Stimulated activated CD4-positive, alpha-beta T cell treated with anti-CD3 and anti-CD28 coated beads, Interleukin-1b, Interleukin-23, amount 100 ng/mL, for 4 hours (primary cell): Measurements from ENCODE around the gene CDK1.

Experiments used
- DNase-seq, 2 donors: peaks; one replicate each; pipeline ENCODE4 v3.0.0-alpha.2; 2020; ENCODE audit warnings: low read depth in 2 of 2

Gene CDK1

DNA sequence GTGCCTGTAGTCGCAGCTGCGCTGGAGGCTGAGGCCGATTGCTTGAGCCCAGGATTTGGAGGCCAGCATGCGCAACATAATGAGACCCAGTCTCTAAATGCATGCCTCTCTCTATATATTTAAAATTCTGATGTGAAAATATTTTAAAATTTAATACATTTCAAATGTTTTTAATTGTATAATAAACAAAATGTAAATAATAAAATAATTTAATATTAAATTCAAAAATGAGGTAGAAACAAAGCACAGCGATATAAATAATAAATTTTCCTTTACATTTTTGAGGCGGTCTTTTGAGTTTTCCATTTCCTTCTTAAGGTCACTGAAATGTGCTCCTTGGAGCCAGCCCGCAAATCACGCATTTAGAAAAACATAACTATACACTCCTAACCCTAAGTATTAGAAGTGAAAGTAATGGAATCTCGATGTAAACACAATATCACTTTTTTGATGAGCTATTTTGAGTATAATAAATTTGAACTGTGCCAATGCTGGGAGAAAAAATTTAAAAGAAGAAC lies 523 bp upstream of the CDK1 start:
- no peak for DNase-seq

DNA sequence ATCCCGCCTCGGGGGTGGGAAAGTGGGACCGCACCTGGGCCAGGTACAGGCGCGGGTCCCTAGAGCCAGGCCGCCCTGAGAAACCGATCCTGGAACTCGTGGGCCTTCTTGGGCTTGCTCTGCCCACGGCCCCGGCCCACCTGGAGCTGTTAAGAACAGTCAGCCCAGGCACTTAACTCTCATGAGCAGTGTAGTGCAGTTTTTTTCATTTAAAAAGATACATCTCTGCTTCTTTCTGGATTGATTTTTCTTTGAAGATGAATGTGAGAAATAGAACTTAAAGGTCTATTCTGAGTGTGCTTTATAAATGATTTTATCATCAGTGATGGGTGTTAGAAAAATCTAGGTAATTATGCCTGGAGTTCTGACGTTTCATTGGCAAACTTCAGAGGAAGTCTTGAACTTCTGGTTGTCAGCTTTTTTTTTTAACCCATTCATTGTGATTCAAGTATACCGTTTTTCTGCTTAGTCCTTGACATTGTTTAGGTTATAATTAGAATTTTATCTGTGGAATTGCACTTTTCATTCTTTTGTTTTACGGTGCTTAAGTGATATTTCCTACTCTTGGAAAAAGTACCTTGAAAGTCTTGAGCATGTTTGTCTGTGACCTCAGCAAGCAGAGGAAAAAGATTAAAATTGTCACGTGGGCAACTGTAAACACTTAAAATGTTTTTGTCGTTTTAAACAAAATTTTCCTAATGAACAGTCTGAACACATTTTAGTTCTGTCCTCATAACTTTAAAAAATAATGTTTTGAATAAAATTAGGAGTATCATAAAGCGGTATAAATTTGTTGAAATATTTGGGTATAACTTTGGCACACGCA lies 906 bp downstream of the CDK1 start:
- no peak for DNase-seq

DNA sequence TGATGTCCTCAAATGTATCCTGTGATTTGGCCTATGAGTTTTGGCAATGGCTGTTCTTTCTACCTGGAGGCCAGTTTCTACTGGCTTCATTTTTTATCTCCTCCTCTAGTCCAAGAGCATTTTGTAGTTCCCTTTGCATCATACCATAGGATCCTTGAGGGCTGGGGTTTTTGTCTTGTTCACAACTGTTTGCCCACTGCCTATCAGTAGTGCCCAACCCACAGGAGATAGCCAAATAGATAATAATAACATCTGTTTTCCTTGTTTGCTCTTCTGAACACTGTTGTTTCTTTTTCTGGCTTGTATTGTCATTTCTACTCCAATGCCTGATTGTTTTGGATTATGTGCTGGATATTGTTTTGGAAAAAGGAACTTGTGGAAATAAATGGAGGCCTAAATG lies 3.4 kb downstream of the CDK1 start:
- DNase-seq: no peak

DNA sequence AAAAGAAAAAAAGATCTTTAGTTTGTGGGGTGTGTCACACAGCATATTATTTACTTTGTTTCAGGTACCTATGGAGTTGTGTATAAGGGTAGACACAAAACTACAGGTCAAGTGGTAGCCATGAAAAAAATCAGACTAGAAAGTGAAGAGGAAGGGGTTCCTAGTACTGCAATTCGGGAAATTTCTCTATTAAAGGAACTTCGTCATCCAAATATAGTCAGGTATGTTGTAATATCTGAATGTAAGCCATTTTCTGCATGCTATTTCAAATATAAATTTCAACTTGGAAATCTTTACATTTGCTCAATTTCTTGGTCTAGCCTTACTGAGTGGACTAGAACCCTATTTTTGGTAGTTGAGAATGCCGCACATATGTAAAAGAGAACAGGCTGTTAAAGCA lies 6.4 kb downstream of the CDK1 start:
- no peak for DNase-seq

DNA sequence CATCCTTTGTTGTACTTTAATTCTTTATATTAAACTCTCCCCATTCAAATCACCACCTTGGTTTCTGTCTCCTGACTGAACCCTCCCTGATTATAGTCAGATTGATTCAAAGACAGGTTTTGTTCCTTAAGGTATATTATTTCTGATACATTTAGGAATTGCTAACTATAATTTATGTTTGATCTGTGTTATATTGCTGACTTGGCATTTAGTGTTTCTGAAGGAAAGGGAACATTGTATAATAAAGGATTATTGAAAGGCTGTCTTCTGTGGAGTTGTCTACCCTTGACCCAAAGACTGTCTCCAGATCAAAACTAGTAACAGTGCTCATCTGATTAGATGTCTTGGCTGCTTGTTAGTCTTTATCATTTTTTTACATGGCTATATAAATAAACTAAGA lies 10.3 kb downstream of the CDK1 start:
- DNase-seq: no peak

DNA sequence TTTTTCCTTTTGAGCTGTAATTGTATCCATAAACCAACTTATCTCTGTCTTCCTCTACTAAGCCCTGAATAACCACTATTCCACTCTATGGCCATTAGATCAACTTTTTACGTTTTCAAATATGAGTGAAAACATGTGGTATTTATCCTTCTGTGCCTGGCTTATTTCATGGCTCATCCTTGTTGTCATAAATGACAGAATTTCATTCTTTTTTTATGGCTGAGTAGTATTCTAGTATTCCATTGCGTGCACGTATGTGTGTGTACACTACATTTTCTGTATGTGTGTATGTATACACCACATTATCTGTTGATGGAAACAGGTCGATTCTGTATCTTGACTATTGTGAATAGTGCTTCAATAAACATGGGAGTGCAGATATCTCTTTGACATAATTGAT lies 11.1 kb downstream of the CDK1 start:
- no peak for DNase-seq

DNA sequence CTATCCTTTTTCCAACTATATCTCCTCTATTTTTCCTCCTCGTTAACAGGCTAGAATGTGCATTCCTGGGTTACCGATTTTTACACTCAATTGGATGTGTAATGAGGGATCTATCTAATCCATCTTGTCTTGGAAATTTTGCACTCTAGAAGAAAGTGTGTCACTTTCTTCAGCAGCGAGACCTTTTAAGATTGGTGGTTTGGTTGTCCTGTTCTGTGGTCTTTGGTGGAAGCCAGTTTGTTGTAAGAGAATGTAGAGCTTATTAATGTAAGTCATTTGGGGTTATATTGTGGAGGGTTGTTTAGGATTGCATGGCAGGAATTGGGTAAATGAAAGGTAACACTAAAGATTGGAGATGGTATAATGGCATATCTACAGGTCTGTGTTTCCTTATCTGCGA lies 16.7 kb downstream of the CDK1 start:
- DNase-seq: no peak

DNA sequence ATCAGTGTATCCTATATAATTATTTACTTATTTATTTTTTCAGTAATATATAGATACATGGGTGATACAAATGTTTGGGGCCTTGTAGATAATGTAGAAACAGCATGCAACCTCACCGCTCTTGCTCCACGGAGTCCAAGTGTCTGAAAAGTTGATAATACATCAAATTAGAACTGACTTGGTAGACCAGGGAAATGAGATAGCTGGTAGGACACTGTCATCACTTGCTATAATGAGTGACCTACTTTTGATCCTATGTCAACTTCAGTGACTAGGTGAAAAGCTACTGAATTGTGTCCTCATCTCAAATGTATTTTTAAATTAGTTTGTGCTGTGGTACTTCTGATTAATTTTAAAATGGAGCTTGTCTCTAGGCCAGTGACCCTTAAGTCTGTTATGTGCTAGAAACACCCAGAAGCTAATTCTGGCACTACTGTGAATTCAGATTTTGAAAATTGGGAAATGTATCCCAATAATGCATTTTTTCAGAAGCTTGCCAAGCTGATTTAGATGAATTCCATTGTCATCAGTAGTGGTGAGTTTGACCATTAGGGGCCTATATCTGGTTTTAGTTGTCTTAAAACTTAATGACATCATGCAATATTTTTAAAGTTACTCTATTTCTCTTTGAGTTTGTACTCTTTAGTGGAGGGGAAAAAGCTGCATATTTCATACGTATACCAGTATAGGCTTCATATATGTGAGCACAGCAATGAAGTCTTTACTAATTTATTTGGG lies 17.4 kb downstream of the CDK1 start:
- DNase-seq: no peak

DNA sequence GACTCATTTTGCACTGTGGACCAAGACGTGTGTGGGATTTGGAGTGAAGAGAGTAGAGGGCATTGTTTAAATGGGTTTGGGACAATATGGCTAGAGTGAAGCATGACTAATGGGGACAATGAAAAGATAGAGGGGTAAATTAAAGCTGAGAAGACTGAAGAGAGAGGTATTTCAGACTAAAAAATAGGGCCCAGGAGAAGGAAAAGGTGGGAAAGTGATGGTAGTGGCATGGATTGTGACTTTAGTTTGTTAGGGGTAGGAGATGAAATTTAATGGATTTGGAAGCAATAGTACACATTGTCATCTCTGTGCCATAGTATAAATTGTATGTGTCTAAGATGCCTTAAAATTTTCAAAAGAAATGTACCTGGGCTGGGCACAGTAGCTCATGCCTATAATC lies 18.2 kb downstream of the CDK1 start:
- no peak for DNase-seq

DNA sequence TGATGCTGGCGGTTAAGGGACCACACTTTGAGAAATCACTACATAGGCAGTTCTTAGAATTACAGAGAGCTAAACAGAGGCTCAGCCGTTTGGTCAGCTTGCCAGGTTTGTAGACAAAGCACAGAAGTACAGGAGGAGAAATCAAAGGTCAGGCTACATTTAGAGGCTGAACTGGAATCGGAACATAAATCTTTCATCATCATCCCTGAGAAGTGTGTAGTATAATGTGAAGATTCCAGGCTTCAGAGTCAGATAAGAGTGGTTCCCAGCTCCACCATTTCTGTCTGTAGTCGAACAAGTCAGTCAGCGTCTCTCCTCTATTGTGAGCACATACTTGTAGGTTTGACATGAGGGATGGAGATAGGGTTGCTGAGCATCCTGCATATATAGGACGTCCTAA lies 18.9 kb downstream of the CDK1 start:
- no peak for DNase-seq

DNA sequence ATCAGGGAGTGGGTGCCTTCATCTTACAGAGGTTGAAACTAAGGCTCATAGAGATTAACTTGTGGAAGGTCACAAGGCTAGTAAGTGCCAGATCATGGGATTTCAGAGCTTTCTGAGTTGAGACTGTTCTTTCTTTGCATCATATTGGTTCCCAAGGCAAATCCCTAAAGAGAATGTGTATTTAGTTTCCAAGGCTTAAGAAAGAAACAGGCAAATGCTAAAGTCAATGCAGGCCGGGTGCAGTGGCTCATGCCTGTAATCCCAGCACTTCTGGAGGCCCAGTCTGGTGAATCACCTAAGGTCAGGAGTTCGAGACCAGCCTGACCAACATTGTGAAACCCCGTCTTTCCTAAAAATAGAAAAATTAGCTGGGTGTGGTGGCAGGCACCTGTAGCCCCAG lies 19.8 kb downstream of the CDK1 start:
- DNase-seq: no peak

DNA sequence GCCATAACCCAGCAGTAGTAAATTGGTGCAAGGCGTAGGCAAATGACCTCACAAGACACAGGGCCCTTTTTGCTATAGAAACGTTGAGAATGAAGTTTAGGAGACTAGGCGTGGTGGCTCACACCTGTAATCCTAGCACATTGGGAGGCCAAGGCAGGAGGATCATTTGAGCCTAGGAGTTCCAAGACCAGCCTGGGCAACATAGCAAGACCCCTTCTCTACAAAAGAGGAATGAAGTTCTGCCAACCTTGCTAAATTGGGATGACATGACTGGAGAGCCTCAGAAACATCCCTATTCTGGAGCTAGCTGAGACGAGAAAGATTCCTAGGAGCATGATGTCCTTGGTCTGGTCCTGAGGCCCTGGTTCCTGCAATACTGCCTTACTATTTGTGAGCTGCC lies 20.6 kb downstream of the CDK1 start:
- DNase-seq: no peak

DNA sequence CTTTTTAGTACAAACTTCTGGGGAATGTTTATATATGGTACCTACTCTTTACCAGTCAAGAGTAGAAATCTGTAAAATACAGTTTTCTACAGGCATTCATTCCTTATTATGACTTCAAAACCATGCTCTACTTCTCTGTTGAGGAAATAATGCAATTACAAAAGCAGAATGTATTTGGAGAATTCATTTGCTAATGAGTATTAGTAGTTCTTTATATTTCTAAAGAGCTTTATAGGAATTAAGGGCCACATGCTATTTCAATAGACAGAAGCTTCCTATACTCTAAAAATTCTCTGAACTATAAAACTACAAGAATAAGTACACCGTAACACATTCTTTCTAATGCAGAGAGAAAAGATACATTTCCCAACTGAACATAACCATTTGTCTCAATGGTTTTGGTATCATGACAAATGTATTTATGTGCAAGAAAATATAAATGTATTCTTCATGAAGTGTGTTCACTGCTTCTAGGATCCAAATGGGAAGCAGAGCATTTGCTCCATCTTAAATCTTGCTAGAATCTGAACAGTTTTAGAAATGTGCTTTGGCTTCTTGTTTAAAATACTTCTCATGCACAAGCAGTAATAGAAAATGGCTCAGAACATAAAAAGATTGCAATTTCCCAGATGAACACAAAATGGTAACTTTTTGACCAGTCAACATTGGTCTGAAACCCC lies 21.8 kb downstream of the CDK1 start:
- DNase-seq: no peak

DNA sequence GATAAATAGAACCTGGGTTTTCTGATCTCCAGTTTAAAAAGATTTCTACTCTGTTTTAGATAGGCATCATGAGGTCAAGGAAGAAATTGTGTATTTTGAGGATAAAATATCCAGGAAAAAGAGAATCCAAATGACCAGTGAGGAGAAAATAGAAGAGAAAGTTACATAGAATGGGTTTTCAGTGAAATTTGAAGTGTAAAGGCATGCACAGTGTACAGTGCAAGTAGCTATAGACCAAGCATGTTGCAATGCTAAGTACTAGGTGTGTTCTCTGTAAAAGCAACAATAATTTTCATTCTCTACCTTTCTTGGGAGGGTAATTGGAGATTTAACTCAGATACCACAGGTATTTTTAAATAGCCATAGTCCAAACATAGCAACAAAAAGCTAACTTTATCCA lies 22.6 kb downstream of the CDK1 start:
- DNase-seq: no peak

DNA sequence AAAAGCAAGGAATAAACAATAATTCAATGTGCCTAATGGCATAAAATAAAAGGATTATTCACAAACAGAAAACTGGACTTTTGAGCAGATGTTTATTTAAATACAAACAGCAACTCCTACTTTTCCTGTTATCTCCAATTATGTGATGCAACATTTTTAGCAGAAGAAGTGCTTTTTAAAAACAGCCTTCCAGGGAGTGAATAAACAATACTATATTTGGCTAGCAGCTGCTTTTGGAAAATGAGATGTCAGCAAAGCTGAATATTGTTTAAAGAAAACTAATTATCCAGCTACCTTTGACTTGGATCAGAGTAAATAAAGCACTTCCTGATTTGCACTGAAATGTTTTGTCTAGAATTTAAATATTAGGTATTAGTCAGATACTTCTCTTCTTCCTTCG lies 23.2 kb downstream of the CDK1 start:
- DNase-seq: no peak

DNA sequence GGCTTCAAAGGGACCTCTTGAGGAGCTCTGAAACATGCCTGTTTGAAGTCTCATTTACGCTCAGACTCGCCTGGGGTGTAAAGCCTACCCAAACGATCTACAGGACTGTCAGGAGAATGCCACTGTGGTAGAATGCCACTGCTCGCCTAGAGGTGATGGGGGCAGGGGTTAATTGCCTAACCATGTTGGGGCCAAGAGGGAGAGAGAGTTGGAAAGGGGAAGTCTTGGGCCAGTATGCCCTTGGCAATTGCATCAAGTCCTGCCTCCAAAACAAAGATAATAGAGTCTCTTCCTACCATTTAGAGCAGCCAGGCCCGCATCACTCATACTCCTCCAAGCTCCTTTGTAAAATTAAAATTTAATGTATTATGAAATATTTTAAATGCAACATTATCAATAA lies 25.2 kb downstream of the CDK1 start:
- DNase-seq: no peak

DNA sequence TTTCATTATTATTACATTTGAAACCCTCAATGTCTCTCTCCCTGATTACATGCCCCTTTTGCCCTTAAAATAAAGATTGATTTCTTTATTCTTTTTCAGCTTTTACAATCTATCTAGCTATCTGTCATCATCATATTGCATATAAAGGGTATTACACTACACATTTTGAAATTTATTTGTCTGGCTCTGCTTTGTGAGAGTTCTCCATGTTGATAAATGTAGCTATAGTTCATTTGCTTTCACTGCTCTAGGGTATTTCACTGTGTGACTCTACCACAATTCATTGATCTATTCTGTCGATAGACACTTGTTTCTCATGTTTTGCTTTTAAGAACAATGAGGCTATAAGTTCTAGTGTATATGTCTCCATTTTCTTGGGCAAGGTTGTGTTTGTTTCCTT lies 25.6 kb downstream of the CDK1 start:
- no peak for DNase-seq

DNA sequence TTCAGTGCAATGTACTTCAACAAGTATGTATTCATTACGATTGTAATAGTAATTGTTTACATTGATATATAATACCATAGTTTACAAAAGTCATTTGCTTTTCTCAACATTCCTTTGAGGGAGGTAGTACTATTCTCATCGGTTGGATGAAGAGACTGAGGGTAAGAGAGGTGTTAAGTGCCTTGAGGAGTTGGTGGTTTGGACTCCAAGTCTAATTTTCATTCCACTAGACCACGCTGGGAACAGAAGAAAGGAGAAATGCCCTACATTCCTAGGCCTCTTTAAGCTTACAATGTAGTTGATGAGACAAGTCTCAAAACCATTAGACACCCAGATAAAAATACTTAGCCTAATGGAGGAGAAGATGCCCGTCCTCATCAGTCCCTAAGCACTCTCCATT lies 28.6 kb downstream of the CDK1 start:
- DNase-seq: no peak

DNA sequence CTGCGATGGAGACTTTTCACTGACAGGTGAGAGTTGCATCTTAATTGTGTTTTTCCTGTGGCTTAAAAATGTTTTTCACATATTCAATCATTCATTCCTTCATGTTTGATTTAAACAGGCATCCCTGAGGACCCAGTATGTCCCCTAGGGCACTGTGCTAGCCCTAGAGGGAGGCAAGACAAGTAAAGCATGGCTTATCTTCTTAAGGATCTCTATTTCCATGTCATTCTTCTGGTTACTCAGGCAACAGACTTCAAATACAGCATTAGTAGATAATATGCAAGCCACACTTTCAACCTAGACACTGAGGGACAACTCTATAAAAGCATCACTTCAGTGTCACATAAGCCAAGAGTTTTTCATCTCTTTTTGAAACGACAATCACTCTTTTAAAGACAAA lies 29.2 kb downstream of the CDK1 start:
- DNase-seq: no peak

DNA sequence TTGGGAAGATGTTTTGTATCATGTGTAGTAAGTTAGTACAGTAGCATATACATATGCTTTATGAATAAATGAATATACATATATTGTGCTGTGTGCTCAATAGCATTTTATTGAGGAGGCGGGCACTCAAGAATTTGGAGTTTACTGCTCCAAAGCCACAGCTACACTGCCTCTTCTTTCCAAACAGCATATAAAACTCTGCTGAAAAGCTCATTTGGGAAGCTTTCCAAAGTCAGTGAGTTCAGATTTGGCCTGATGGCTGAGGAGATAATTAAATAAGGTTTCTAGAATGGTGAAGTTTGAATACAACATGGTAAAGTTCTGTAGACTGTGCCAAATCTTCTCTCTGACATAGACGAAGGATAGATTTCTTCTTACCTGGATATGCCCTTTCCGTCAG lies 29.8 kb downstream of the CDK1 start:
- DNase-seq: no peak

DNA sequence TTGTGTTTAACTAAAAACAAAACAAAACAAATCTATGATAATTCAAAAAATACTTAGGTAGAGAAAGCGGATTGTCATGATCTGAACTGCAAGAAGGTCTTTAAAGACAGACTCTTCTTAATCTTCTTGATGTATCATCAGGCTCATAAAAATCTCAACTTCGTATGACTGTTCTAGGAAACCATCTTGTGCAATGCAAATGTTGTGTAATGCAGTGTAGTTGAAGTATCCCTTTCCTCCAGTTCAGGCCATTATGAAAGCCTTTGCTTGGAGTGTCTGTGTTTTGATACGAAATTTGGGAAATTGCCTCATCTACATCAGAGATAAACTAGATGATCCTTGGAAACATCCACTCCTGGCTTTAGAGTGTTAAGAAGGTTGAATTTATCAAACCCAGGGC lies 30.9 kb downstream of the CDK1 start:
- DNase-seq: no peak

DNA sequence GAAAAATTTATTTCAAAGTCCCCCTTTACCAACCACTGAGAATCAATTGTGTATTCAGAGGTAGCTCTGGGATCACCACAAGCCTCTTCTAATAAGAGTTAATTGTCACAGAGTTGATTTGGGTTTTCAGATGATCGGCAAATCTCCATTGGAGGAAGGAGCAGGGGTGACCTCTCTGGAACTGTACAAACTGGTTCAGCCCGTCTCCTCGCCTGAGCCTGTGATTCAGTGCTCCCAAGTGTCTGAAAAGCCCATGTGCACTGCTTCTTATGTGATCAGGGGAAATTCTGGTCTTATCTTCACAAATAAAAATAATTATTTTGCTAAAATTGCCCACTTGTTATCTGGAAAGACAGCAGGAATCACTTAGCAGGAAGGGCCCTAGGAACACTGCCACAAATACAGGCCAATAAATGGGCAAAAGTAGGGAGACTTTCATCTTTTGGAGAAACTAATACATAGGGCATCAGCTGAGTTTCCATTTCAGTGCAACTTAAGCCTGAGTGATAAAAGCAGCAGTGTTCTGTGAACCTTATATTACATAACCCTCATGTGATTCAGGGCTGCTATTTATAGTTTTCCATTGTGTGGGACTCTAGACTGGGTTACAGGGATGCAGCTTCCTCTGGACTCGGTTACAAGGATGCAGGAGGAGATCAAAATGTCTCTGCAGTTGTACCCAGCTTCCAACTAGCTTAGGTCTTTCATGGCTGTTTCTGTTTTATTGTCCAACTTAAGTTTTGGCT lies 32.3 kb downstream of the CDK1 start:
- no peak for DNase-seq
